ENCODE results near the gene CHAMP1.

- no peak for TF ChIP-seq CTCF (IDR thresholded peaks at IDR 0.05)
- no peak for TF ChIP-seq SIN3A (IDR thresholded peaks at IDR 0.05; ENCODE audit: borderline replicate concordance, insufficient read depth, low read depth, low read length)
- no peak for TF ChIP-seq POLR2AphosphoS5 (IDR thresholded peaks at IDR 0.05; ENCODE audit: low read depth, low read length)
- TF ChIP-seq TCF7L2 (IDR thresholded peaks at IDR 0.05; ENCODE audit: low read depth, low read length), result no peak
Observed at GRCh38 chr13:114299604-114300305, 14.5 kb upstream of the CHAMP1 start.

Data from Panc1 (cell line).